Liver (tissue), 9 donors: ENCODE measurements around the gene ARRDC5. TPM values are rescaled to one million over a fixed set of nuclear protein-coding genes. Genes with fewer than 3 reads are reported as not detected.
A peak's percentile ranks its signal among the peaks of the same experiment; 100 is the strongest.

Source experiments
- DNase-seq: peaks from one replicate; pipeline ENCODE4 v3.0.0-alpha.2; 2017; ENCODE audit warnings: low spot score
- H3K27ac ChIP-seq, 2 donors: one replicate each; pipeline ENCODE4 v1.7.0; 2013; ENCODE audit warnings: inconsistent platforms in 2 of 2, low read length in 2 of 2, control low read depth in 1 of 2, low read depth in 1 of 2, mild to moderate bottlenecking in 1 of 2
- H3K27me3 ChIP-seq, 4 donors: one replicate each; pipeline versions ENCODE4 v1.6.1 to v1.7.0; 2013; ENCODE audit warnings: low read length in 3 of 4, inconsistent platforms in 1 of 4, mild to moderate bottlenecking in 1 of 4, moderate library complexity in 1 of 4; ENCODE audit not compliant: control insufficient read depth in 4 of 4, insufficient read depth in 4 of 4
- H3K36me3 ChIP-seq, 4 donors: one replicate each; pipeline versions ENCODE4 v1.6.1 to v1.7.0; 2013; ENCODE audit warnings: low read length in 3 of 4, mild to moderate bottlenecking in 3 of 4, low read depth in 1 of 4, moderate library complexity in 1 of 4; ENCODE audit not compliant: control insufficient read depth in 4 of 4, insufficient read depth in 3 of 4
- H3K4me1 ChIP-seq, 4 donors: one replicate each; pipeline versions ENCODE4 v1.6.1 to v1.7.0; 2013; ENCODE audit warnings: low read length in 3 of 4, mild to moderate bottlenecking in 3 of 4, moderate library complexity in 1 of 4; ENCODE audit not compliant: control insufficient read depth in 4 of 4, insufficient read depth in 4 of 4
- H3K4me3 ChIP-seq, 3 donors: one replicate each; pipeline versions ENCODE4 v1.6.1 to v1.7.0; 2013; ENCODE audit warnings: low read length in 3 of 3, control low read depth in 1 of 3, low read depth in 1 of 3, mild to moderate bottlenecking in 1 of 3
- H3K9ac ChIP-seq, 2 donors: one replicate each; pipeline ENCODE4 v1.7.0; 2013; ENCODE audit warnings: low read length in 2 of 2, mild to moderate bottlenecking in 2 of 2, moderate library complexity in 2 of 2, control low read depth in 1 of 2, low read depth in 1 of 2
- H3K9me3 ChIP-seq, 4 donors: one replicate each; pipeline versions ENCODE4 v1.6.1 to v1.7.0; 2013; ENCODE audit warnings: low read length in 3 of 4; ENCODE audit not compliant: control insufficient read depth in 4 of 4
- EGR1 ChIP-seq, 2 donors: IDR thresholded peaks; 2 replicates each; pipeline ENCODE4 v1.6.1; 2016 to 2018; ENCODE audit warnings: antibody characterized with exemption in 2 of 2, low read depth in 2 of 2
- FOXA1 ChIP-seq: IDR thresholded peaks from 2 replicates; pipeline ENCODE4 v1.6.1; 2016; ENCODE audit warnings: antibody characterized with exemption
- FOXA2 ChIP-seq: IDR thresholded peaks from 2 replicates; pipeline ENCODE4 v1.6.1; 2016; ENCODE audit warnings: antibody characterized with exemption
- HNF4A ChIP-seq, 2 donors: conservative IDR thresholded peaks; 2 replicates each; pipeline ENCODE4 v1.6.1; 2016; ENCODE audit warnings: antibody characterized with exemption in 2 of 2, mild to moderate bottlenecking in 2 of 2
- HNF4G ChIP-seq: IDR thresholded peaks from 2 replicates; pipeline ENCODE4 v1.6.1; 2016; ENCODE audit warnings: antibody characterized with exemption
- JUND ChIP-seq, 2 donors: IDR thresholded peaks; 2 replicates each; pipeline ENCODE4 v1.6.1; 2016; ENCODE audit warnings: antibody characterized with exemption in 2 of 2
- NR2F2 ChIP-seq: IDR thresholded peaks from 2 replicates; pipeline ENCODE4 v1.6.1; 2016; ENCODE audit warnings: antibody characterized with exemption
- RAD21 ChIP-seq, 2 donors: IDR thresholded peaks; 2 replicates each; pipeline ENCODE4 v1.6.1; 2016; ENCODE audit warnings: antibody characterized with exemption in 2 of 2, mild to moderate bottlenecking in 2 of 2
- RXRA ChIP-seq, 2 donors: IDR thresholded peaks; 2 replicates each; pipeline ENCODE4 v1.6.1; 2017 to 2018; ENCODE audit warnings: antibody characterized with exemption in 2 of 2, mild to moderate bottlenecking in 1 of 2
- SP1 ChIP-seq: IDR thresholded peaks from 2 replicates; pipeline ENCODE4 v1.6.1; 2018; ENCODE audit warnings: antibody characterized with exemption, mild to moderate bottlenecking
- TAF1 ChIP-seq: conservative IDR thresholded peaks from 2 replicates; pipeline ENCODE4 v1.6.1; 2016; ENCODE audit warnings: antibody characterized with exemption, mild to moderate bottlenecking
- YY1 ChIP-seq: IDR thresholded peaks from 2 replicates; pipeline ENCODE4 v1.6.1; 2016; ENCODE audit warnings: antibody characterized with exemption, mild to moderate bottlenecking
- WGBS: extraction: QIAGEN DNeasy Blood & Tissue Kit; methylation state at CpG from one replicate; pipeline ENCODE4 v1.1.7; 2013; 5-methylcytosine and 5-hydroxymethylcytosine counted together
- polyA plus RNA-seq, 2 donors: library from polyadenylated mRNA; stranded (reverse) in 1 of 2; unstranded in 1 of 2; fragments of 200-250 nt in 1 of 2; fragments of >200 nt in 1 of 2; fragmentation: Nextera tagmentation in 1 of 2; extraction: Ambion mirVana in 1 of 2; gene quantifications; one replicate each; pipeline versions ENCODE4 v1.2.1 to v1.2.3, GENCODE V29; 2013 to 2015
- total RNA-seq, 2 donors: library from RNA; depleted of rRNA; stranded (reverse); fragments of >200 nt; gene quantifications; one replicate each; pipeline ENCODE4 v1.2.3, GENCODE V29; 2014
- TF ChIP-seq, protein P1 (sequence below): IDR thresholded peaks from 2 replicates; pipeline ENCODE4 v1.6.1; 2016; ENCODE audit warnings: antibody characterized with exemption
- TF ChIP-seq, protein P2 (sequence below): IDR thresholded peaks from 2 replicates; pipeline ENCODE4 v1.6.1; 2016; ENCODE audit warnings: antibody characterized with exemption
- TF ChIP-seq, protein P3 (sequence below): IDR thresholded peaks from 2 replicates; pipeline ENCODE4 v1.6.1; 2016; ENCODE audit warnings: antibody characterized with exemption
- TF ChIP-seq, protein P4 (sequence below): fragments of 150-350 bp; IDR thresholded peaks from 2 replicates; pipeline ENCODE4 v1.5.1; 2017; ENCODE audit warnings: improper control_type of control experiment, low read depth, low read length; ENCODE audit not compliant: missing input control
- donor health status: healthy.
- donor health status: healthy.
- donor health status: healthy.
- donor health status: healthy.
- donor health status: healthy.

The ARRDC5 gene
- total and polyA plus RNA-seq, 4 donors: 0.05 to 0.25 TPM; not detected in 2

DNA sequence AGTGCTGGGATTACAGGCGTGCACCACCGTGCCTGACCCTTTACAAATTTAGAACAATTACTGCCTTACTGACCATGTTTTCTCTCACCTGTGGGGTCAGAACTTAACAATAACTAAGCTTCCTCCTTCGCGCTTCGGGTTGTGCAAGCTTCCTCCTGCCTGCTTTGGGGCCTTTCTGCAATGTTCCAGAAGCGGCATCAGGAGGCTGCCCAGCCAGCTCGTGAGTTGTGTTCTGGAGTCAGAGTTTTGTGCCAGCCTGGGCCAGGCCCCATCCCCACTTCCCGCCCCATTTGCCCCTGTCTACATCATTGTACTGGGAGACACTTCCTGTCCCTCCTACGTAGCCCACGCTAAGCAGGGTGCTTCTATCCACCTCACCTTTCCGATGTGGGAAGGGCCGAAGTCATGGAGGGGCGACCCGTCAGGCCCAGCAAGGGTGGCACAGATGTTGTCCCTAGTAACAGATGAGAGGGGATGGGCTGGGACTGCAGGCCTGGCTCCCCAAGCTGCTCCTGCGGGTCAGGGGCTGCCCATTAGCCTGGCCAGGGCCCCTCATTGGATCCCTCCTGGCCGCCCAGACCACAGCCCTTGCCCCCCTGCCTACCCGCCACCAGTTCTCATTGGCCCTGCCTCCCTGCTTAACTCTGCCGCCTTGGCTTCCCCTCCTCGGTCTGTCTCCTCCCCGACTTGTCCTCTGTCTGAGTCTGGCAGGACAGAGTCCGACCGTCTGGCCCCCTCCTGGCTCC lies 20.0 kb upstream of the ARRDC5 start:
- no peaks in the 10 kb centered on the region for H3K36me3 ChIP-seq
- DNase-seq: no peak
- no peak overlapping the region for H3K27ac ChIP-seq
- no peak overlapping the region for H3K4me3 ChIP-seq
- TF ChIP-seq, protein P1, sequence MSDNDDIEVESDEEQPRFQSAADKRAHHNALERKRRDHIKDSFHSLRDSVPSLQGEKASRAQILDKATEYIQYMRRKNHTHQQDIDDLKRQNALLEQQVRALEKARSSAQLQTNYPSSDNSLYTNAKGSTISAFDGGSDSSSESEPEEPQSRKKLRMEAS: no peak
- no peak for TF ChIP-seq EGR1 (IDR thresholded peaks at IDR 0.05; ENCODE audit: low read depth in 2 of 2)
- no peak for TF ChIP-seq YY1
- TF ChIP-seq FOXA1: no peak
- TF ChIP-seq NR2F2: no peak
- TF ChIP-seq JUND (IDR thresholded peaks at IDR 0.05): no peak
- TF ChIP-seq HNF4A (conservative IDR thresholded peaks at IDR 0.05): no peak
- TF ChIP-seq RAD21 (IDR thresholded peaks at IDR 0.05): no peak
- TF ChIP-seq HNF4G: no peak
- no peak for TF ChIP-seq SP1
- TF ChIP-seq, protein P2, sequence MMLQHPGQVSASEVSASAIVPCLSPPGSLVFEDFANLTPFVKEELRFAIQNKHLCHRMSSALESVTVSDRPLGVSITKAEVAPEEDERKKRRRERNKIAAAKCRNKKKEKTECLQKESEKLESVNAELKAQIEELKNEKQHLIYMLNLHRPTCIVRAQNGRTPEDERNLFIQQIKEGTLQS: no peak
- TF ChIP-seq FOXA2: no peak
- TF ChIP-seq RXRA (IDR thresholded peaks at IDR 0.05): no peak
- TF ChIP-seq TAF1: no peak
- no peaks in the 10 kb centered on the region for H3K9me3 ChIP-seq
- WGBS: 88% methylated on average over 22 of the region's 22 CpGs
- H3K4me1 ChIP-seq: no peaks in the 10 kb centered on the region
- no peaks in the 10 kb centered on the region for H3K27me3 ChIP-seq
- no peak overlapping the region for H3K9ac ChIP-seq

DNA sequence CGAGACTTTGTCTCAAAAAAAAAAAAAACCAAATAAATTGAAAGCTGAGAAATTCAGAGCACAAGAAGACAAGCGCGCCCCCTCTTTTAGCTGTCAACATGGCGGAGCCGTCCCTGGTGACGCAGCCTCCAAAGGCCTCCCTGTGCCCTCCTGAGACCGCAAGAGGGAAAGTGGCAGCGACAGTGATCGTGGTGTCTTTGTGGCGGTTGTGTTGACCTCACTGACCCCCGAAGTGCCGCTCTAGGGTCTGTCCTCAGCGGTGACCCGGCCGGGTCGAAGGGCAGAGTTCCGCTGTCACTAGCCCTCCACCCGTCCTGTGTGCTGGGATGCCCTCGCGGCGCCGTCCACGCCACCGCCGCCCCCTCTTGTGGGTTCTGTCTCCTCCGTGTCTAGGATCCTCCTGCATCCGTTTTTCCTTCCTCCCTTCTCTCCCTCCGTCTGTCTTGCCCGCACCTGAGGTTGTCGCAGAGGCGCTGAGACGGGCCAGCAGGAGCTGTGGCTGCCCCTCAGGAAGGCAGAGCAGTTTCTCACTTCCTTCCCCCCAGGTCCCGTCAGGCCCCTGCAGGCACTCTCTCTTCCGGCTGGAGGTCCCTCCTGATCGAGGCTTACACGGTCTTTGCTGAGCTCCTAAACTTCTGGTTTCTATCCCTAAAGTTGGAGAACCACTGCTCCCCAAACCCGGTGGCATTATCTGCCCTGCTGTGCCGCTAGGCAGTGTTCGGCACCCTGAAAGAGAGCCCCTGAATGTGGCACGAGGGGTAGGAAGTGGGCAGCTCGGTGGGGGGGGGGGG lies 13.8 kb upstream of the ARRDC5 start:
- 75% methylated on average over 41 of the region's 41 CpGs for WGBS
- Histone ChIP-seq H3K9me3 (no peaks in the 10 kb centered on the region), H3K9ac (peak overlapping the region in 1 of 2 donors; percentile 47), H3K27me3 (no peaks in the 10 kb centered on the region), H3K4me3 (peak overlapping the region in 1 of 3 donors; percentile 6), H3K4me1 (peaks cover 0 to 7% (median 3%) of the 10 kb centered on the region in 4 donors), H3K36me3 (no peaks in the 10 kb centered on the region), H3K27ac (peak overlapping the region; percentile 19 to 54)
- no peak for TF ChIP-seq SP1
- TF ChIP-seq, protein P3, sequence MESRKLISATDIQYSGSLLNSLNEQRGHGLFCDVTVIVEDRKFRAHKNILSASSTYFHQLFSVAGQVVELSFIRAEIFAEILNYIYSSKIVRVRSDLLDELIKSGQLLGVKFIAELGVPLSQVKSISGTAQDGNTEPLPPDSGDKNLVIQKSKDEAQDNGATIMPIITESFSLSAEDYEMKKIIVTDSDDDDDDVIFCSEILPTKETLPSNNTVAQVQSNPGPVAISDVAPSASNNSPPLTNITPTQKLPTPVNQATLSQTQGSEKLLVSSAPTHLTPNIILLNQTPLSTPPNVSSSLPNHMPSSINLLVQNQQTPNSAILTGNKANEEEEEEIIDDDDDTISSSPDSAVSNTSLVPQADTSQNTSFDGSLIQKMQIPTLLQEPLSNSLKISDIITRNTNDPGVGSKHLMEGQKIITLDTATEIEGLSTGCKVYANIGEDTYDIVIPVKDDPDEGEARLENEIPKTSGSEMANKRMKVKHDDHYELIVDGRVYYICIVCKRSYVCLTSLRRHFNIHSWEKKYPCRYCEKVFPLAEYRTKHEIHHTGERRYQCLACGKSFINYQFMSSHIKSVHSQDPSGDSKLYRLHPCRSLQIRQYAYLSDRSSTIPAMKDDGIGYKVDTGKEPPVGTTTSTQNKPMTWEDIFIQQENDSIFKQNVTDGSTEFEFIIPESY: no peak
- TF ChIP-seq, protein P4, sequence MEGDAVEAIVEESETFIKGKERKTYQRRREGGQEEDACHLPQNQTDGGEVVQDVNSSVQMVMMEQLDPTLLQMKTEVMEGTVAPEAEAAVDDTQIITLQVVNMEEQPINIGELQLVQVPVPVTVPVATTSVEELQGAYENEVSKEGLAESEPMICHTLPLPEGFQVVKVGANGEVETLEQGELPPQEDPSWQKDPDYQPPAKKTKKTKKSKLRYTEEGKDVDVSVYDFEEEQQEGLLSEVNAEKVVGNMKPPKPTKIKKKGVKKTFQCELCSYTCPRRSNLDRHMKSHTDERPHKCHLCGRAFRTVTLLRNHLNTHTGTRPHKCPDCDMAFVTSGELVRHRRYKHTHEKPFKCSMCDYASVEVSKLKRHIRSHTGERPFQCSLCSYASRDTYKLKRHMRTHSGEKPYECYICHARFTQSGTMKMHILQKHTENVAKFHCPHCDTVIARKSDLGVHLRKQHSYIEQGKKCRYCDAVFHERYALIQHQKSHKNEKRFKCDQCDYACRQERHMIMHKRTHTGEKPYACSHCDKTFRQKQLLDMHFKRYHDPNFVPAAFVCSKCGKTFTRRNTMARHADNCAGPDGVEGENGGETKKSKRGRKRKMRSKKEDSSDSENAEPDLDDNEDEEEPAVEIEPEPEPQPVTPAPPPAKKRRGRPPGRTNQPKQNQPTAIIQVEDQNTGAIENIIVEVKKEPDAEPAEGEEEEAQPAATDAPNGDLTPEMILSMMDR: no peak
- no peak for DNase-seq
